GM12873 (cell line): ENCODE measurements around the gene DPYD.

Experiments used
- CTCF ChIP-seq: IDR thresholded peaks from 2 replicates; pipeline ENCODE4 v1.5.1; 2012; ENCODE audit warnings: low read depth, mild to moderate bottlenecking, moderate library complexity, low read length, control low read depth; ENCODE audit not compliant: insufficient read depth; ENCODE audit errors: missing control alignments

DPYD gene

GRCh38 chr1:97350662-97351061 is 570.2 kb downstream of the DPYD start:
- no peak for TF ChIP-seq CTCF

- TF ChIP-seq CTCF: no peak
Observed at GRCh38 chr1:97350241-97350640, 570.6 kb downstream of the DPYD start.

- TF ChIP-seq CTCF: no peak
Observed at GRCh38 chr1:97348599-97349265, 572.1 kb downstream of the DPYD start.

GRCh38 chr1:97340951-97341350 is 579.9 kb downstream of the DPYD start:
- no peak for TF ChIP-seq CTCF

- TF ChIP-seq CTCF: no peak
Observed at GRCh38 chr1:97338347-97338746, 582.5 kb downstream of the DPYD start.

GRCh38 chr1:97337250-97338030 is 583.4 kb downstream of the DPYD start:
- no peak for TF ChIP-seq CTCF

GRCh38 chr1:97334454-97334853 is 586.4 kb downstream of the DPYD start:
- no peak for TF ChIP-seq CTCF
